Measurements from ENCODE around the gene APOBEC4.
A peak's percentile ranks its signal among the peaks of the same experiment; 100 is the strongest.

The APOBEC4 gene

DNA sequence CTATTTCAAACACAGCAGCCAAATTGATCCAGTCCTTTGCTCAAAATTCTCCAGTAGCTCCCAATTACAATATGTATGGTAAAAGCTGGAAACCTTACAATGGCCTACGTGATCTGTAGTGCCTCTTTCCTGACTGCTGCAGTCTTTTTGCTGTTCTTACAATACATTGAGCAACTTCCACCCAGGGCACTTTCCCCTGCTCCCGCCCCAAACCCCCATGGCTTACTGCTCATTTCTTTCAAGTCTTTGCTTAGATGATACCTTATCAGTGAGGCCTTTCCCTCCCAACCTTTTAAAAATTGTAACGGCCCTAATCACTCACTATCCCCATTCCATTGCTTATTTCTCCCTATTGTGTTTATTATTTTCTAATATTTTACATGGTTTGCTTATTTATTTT is 43.9 kb upstream of the APOBEC4 start:
- no peak for DNase-seq
- no peaks in the 10 kb centered on the region for H3K36me3 ChIP-seq
- H3K4me1 ChIP-seq = no peaks in the 10 kb centered on the region
- no peak overlapping the region for H3K4me3 ChIP-seq (ENCODE audit: low read depth, low read length)
- no peak for TF ChIP-seq CTCF (IDR thresholded peaks at IDR 0.05; ENCODE audit: low read depth, low read length)
- no peaks in the 10 kb centered on the region for H3K9me3 ChIP-seq
- H3K27me3 ChIP-seq = no peaks in the 10 kb centered on the region

DNA sequence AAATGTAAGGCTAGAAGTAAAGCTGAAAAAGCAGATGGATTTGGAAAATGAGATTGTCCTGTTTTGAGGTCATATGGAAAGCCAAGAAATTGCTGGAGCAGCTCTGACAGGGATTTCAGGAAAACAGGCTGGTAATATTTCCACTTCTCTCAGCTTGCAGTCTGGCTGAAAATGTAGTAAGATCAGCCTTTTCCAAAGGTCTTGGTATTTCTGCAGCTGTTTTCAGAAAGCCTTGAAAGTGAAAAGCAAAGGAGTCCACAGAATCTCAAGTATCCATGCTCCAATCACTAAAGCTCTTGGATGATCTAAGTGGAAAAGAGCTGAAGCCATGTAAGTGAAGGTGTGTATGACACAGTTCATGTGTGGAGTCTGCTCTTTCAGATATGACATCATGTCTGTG is 41.6 kb upstream of the APOBEC4 start:
- DNase-seq = no peak
- H3K36me3 ChIP-seq = no peaks in the 10 kb centered on the region
- H3K4me3 ChIP-seq (ENCODE audit: low read depth, low read length) = no peak overlapping the region
- H3K27me3 ChIP-seq = no peaks in the 10 kb centered on the region
- H3K9me3 ChIP-seq = no peaks in the 10 kb centered on the region
- no peak for TF ChIP-seq CTCF (IDR thresholded peaks at IDR 0.05; ENCODE audit: low read depth, low read length)
- H3K4me1 ChIP-seq = peaks cover 2% of the 10 kb centered on the region; the same call in 1 of the 2 replicates

DNA sequence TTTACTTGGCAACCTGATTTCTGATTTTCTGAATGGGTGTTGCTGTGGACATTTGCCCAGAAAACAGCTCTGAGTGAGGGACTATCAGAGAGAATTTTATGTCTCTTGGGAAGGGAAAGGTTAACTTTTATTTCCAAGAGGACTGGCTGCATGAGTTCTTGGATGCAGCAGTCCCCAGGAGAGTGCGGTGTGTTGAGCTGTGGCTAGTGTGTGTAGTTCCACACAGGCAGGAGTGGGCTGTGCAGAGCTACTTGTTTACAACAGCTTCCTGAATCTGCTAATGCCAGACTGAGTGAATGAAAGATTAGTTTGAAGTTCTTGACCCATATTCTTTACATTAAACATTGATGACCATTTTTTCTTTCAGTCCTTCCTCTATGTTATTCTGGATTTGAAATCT is 41.0 kb upstream of the APOBEC4 start:
- no peak for DNase-seq
- TF ChIP-seq CTCF (IDR thresholded peaks at IDR 0.05; ENCODE audit: low read depth, low read length) = no peak
- no peaks in the 10 kb centered on the region for H3K36me3 ChIP-seq
- H3K9me3 ChIP-seq = no peaks in the 10 kb centered on the region
- no peak overlapping the region for H3K4me3 ChIP-seq (ENCODE audit: low read depth, low read length)
- no peaks in the 10 kb centered on the region for H3K27me3 ChIP-seq
- peaks cover 2% of the 10 kb centered on the region; the same call in 1 of the 2 replicates for H3K4me1 ChIP-seq

DNA sequence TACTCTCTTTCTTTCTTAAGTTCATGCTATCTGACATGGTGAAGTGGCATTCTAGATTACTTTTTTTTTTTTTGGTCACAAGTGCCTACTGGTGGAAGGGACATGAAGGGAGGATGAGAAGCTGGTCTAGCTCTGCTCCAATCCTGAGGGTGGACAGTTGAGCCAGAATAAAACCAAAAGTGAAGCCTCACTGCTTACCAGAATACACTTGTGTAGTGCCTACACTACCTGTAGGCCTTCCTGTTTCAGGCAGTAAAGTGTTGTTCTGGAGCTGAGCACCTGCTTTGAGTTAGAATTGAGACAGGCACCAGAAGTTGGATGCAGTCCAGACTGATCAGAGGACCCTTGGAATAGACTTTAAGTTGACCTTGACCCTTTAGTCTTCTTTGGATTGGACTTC is 40.4 kb upstream of the APOBEC4 start:
- DNase-seq = no peak

GRCh38 chr1:183689762-183690204 is 36.7 kb upstream of the APOBEC4 start:
- no peak for TF ChIP-seq CTCF (IDR thresholded peaks at IDR 0.05; ENCODE audit: low read depth, low read length)
- H3K27me3 ChIP-seq = no peaks in the 10 kb centered on the region
- H3K4me3 ChIP-seq (ENCODE audit: low read depth, low read length) = no peak overlapping the region
- no peaks in the 10 kb centered on the region for H3K36me3 ChIP-seq
- peak; percentile 20 for DNase-seq
- H3K4me1 ChIP-seq = peaks cover 2% of the 10 kb centered on the region; the same call in 1 of the 2 replicates
- no peaks in the 10 kb centered on the region for H3K9me3 ChIP-seq

More for the DNA sequence above, 40.4 kb upstream of the APOBEC4 start:
- H3K4me3 ChIP-seq (ENCODE audit: low read depth, low read length) = no peak overlapping the region
- peaks cover 2% of the 10 kb centered on the region; the same call in 1 of the 2 replicates for H3K4me1 ChIP-seq
- no peaks in the 10 kb centered on the region for H3K27me3 ChIP-seq
- TF ChIP-seq CTCF (IDR thresholded peaks at IDR 0.05; ENCODE audit: low read depth, low read length) = no peak
- H3K9me3 ChIP-seq = no peaks in the 10 kb centered on the region
- no peaks in the 10 kb centered on the region for H3K36me3 ChIP-seq

DNA sequence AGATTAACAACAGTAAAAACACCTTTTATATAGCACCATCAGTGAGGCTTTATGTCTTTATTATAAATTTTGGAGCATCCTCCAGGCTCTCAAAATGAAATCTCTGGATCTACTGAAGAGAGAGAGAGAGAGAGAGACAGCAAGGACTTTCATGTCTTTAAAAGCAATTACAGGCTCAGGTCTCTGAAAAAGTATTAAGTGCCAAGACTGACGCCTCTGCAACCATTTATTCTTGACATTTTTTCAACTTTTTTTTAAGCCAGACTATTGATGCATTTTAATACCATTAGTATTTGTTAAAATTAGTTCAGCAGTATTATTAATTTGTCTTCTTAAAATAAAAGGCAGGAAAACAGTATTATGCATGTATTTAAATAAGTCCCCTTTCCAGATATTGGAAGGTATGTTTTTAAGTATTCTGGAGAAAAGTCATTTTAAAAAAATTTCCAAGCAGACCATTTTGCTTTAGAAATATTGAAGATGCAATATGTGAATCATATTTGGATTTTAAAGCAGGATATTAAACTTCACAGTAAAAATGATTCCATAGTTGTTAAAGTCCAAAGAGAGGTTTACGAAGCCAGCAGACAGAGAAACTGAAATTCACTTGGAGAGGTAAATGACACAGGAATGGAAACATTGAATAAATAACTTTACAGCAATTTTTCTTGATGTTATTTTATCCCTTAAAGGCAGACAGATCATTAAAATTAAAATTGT is 35.4 kb upstream of the APOBEC4 start:
- H3K9me3 ChIP-seq = no peaks in the 10 kb centered on the region
- TF ChIP-seq CTCF (IDR thresholded peaks at IDR 0.05; ENCODE audit: low read depth, low read length) = no peak
- H3K27me3 ChIP-seq = no peaks in the 10 kb centered on the region
- H3K4me1 ChIP-seq = peaks cover 2% of the 10 kb centered on the region; the same call in 1 of the 2 replicates
- H3K4me3 ChIP-seq (ENCODE audit: low read depth, low read length) = no peak overlapping the region
- no peaks in the 10 kb centered on the region for H3K36me3 ChIP-seq
- no peak for DNase-seq

All from BE2C (cell line).